Measurements from ENCODE around the gene SYNDIG1L. TPM values are rescaled to one million over a fixed set of nuclear protein-coding genes. Genes with fewer than 3 reads are reported as not detected.

Gene SYNDIG1L
- total and polyA plus RNA-seq, 7 donors, result not detected

GRCh38 chr14:74438351-74438915 lies 12.4 kb upstream of the SYNDIG1L start:
- no peak for ATAC-seq
- Histone ChIP-seq H3K27ac (no peak overlapping the region), H3K27me3 (ENCODE audit: insufficient read depth in 3 of 3, low read length in 2 of 3) (peaks cover 0 to 3% (median 2%) of the 10 kb centered on the region in 3 donors), H3K4me1 (no peaks in the 10 kb centered on the region), H3K4me3 (no peak overlapping the region), H3K36me3 (ENCODE audit: insufficient read depth in 1 of 2, low read depth in 1 of 2) (no peaks in the 10 kb centered on the region), H3K9me3 (no peaks in the 10 kb centered on the region)
- intact Hi-C loops (cut with DNase I), result no loop called here
- no peak for TF ChIP-seq CTCF (IDR thresholded peaks at IDR 0.05)
- 74 to 79% (median 75%) methylated on average over 3 of the region's 3 CpGs for WGBS, 3 donors
- no peak for DNase-seq

GRCh38 chr14:74437496-74438053 lies 11.6 kb upstream of the SYNDIG1L start:
- no peaks in the 10 kb centered on the region for H3K4me1 ChIP-seq
- no peak for ATAC-seq
- no peak for TF ChIP-seq CTCF (IDR thresholded peaks at IDR 0.05)
- H3K9me3 ChIP-seq, result no peaks in the 10 kb centered on the region
- no peak for DNase-seq
- intact Hi-C loops (cut with DNase I), result no loop called here
- no peak overlapping the region for H3K27ac ChIP-seq
- H3K36me3 ChIP-seq (ENCODE audit: insufficient read depth in 1 of 2, low read depth in 1 of 2), result no peaks in the 10 kb centered on the region
- H3K27me3 ChIP-seq (ENCODE audit: insufficient read depth in 3 of 3, low read length in 2 of 3), result peaks cover 0 to 6% (median 2%) of the 10 kb centered on the region in 3 donors
- 14 to 19% (median 15%) methylated on average over 3 of the region's 3 CpGs for WGBS, 3 donors
- no peak overlapping the region for H3K4me3 ChIP-seq

GRCh38 chr14:74434294-74434693 lies 8.3 kb upstream of the SYNDIG1L start:
- Histone ChIP-seq H3K4me1 (no peaks in the 10 kb centered on the region), H3K27ac (no peak overlapping the region), H3K9me3 (no peaks in the 10 kb centered on the region), H3K4me3 (no peak overlapping the region), H3K27me3 (ENCODE audit: insufficient read depth in 3 of 3, low read length in 2 of 3) (peaks cover 0 to 8% (median 0%) of the 10 kb centered on the region in 3 donors), H3K36me3 (ENCODE audit: insufficient read depth in 1 of 2, low read depth in 1 of 2) (no peaks in the 10 kb centered on the region)
- no peak for ATAC-seq
- TF ChIP-seq CTCF (IDR thresholded peaks at IDR 0.05), result no peak
- DNase-seq, result no peak
- 10 to 16% (median 16%) methylated on average over 2 of the region's 2 CpGs for WGBS, 3 donors
- intact Hi-C loops (cut with DNase I), result no loop called here

GRCh38 chr14:74429991-74430390 lies 4.0 kb upstream of the SYNDIG1L start:
- no peaks in the 10 kb centered on the region for H3K9me3 ChIP-seq
- ATAC-seq, result no peak
- no peaks in the 10 kb centered on the region for H3K4me1 ChIP-seq
- WGBS, 3 donors, result 81 to 85% (median 82%) methylated on average over 7 of the region's 7 CpGs
- no peak overlapping the region for H3K4me3 ChIP-seq
- no peak overlapping the region for H3K27ac ChIP-seq
- no peaks in the 10 kb centered on the region for H3K36me3 ChIP-seq (ENCODE audit: insufficient read depth in 1 of 2, low read depth in 1 of 2)
- no peak for DNase-seq
- intact Hi-C loops (cut with DNase I), result no loop called here
- H3K27me3 ChIP-seq (ENCODE audit: insufficient read depth in 3 of 3, low read length in 2 of 3), result peaks cover 0 to 18% (median 3%) of the 10 kb centered on the region in 3 donors
- no peak for TF ChIP-seq CTCF (IDR thresholded peaks at IDR 0.05)

Measured in psoas muscle (tissue), 8 donors.